WI38 (cell line): ENCODE measurements around the gene EGR2.
A peak's percentile ranks its signal among the peaks of the same experiment; 100 is the strongest.

Source experiments
- H3K4me3 ChIP-seq: 2 replicates; pipeline ENCODE4 v1.5.1; 2011; ENCODE audit warnings: low read depth, mild to moderate bottlenecking, control low read depth, low read length
- TF ChIP-seq, protein P1 (sequence below): IDR thresholded peaks from 2 replicates; pipeline ENCODE4 v1.5.1; 2012; ENCODE audit warnings: low read depth, mild to moderate bottlenecking, control low read depth, low read length

EGR2 gene

DNA sequence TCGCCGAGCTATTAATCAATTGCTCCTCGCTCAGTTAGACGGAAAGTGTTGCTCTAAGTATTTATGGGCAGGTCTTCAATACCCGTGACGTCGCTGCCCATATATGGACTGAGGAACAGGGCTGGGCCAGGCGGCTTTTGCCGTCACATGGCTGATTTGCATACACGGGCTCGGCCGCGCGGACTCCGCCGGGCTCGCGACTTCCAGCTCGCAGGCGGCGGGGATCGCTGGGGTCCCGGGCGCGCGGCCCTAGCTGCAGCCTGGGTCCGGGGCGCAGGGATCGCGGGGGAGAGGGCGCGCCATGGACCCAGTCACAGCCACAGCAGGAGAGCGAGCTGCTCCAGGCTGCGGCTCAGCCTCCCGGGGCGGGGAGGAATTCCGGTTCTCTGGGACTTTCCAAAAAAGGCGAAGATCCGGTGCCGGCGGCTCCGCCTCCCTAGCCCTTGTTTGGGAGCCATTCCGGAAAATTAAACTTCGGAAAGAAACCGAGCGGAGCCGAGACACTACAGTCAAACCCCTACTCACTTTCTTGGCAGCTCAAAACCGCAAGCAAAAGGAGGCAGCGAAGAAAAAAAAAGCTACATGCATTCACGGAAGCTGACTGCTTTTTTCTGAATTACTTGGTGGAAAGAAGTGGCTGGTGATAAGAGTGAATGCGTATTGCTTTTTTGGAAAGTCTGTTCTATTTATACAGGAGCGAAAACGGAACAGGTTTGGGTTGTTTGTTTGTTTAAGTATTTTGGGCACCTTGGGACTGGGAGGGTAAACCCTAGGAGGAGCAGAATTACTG is at the start of gene EGR2:
EGR2 (minus strand) TSS at position 36 of the 790 bp plus-strand sequence. CDS start 337 bp downstream, outside the sequence.
- TF ChIP-seq, protein P1, sequence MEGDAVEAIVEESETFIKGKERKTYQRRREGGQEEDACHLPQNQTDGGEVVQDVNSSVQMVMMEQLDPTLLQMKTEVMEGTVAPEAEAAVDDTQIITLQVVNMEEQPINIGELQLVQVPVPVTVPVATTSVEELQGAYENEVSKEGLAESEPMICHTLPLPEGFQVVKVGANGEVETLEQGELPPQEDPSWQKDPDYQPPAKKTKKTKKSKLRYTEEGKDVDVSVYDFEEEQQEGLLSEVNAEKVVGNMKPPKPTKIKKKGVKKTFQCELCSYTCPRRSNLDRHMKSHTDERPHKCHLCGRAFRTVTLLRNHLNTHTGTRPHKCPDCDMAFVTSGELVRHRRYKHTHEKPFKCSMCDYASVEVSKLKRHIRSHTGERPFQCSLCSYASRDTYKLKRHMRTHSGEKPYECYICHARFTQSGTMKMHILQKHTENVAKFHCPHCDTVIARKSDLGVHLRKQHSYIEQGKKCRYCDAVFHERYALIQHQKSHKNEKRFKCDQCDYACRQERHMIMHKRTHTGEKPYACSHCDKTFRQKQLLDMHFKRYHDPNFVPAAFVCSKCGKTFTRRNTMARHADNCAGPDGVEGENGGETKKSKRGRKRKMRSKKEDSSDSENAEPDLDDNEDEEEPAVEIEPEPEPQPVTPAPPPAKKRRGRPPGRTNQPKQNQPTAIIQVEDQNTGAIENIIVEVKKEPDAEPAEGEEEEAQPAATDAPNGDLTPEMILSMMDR, result no peak
- peak within 1 kb of the TSS; percentile 75 for H3K4me3 ChIP-seq

DNA sequence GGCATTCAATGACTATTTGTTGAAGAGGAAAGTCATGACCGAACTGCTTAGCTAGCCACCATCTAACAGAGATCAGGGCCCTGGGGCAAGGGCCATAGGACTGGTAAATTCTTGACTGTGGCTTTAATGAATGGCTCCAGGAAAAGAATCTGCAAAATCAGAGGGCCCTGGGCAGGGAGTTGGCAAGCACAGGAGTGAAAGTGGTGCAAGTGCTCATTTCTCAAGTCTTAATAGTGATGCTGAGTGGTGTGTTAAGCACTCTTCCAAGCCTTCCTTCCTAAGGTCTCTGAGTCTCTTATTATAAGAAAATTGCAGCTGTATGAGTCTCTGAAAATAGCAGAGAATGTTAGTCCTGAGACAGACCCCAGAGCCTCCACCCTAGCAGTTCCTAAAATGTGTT is 46.3 kb upstream of the EGR2 start:
- H3K4me3 ChIP-seq, result no peak overlapping the region

DNA sequence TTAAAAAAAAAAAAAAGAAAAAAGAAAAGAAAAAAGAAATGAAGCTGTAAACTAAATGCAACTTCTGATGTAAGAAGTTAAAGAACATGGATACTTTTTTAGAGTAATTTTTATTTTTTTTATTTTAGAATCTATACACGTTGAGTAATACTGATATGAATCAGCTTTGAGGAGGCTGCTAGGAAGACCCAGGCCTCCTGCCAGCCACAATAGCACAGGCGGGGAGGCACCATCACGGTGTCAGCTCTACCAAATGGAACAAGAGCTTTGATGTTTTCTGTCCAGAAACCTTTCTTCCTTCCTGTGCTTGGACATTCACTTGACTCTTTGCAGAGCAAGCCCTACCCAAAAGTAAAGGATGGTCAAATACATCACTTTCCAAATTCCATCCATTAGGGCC is 45.3 kb upstream of the EGR2 start:
- TF ChIP-seq, protein P1, result no peak
- no peak overlapping the region for H3K4me3 ChIP-seq

More for the DNA sequence above, 46.3 kb upstream of the EGR2 start:
- TF ChIP-seq, protein P1, result no peak

DNA sequence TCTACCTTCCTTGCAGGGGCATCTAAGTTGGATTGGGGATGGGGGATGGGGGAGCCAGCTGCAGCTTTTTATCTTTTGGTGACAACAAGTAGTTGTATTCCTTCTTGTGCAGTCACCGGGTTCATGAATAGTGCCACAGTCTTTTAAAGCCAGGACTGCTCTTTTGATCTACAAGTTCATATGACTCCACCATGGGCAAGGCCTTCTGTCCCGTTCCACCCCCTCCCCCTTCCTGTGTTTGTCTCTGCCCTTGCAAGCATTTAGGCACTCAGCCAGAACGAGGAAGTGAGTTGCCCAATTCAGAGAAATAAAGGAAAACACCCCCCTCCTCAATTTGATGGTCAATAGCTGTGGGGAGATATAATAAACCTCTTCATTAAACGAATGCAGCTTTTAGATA is 44.8 kb upstream of the EGR2 start:
- TF ChIP-seq, protein P1, result no peak
- H3K4me3 ChIP-seq, result no peak overlapping the region

DNA sequence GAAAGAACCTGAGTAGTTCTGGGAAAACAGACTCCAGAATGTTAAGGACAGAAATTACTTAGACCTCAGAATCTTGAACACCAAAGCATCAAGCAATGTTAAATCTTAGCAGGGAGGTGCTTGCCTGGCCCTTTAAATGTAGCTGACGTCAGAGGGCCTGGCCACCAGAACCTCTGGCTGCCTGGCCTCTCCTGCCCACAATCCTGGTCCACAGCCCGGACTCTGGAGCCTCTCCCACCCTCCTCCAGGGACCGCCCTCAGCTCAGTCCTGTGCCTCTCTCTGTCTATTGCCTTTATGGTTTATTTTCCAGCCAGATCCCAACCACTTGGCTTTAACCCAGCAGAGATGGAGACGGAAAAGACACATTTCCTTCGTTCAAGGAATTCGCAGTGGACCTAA is 42.2 kb upstream of the EGR2 start:
- TF ChIP-seq, protein P1, result no peak

DNA sequence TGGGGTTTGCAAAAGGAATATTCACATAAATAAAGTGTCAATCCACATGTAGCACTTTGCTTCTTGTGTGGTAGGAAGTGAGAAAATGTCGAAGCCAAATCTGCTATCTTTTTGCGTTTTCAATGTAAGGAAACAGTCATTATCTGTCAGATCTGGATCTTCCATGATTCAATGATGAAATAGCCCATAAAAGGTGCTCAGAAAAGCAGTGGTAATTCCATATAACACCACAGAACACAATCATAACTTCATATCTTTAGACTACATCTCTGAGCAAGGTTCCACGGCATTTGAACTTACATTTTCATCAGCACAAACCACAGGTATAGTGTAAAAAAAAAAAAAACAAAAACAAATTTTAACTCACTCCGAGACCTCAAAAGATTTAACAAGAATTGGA is 39.9 kb upstream of the EGR2 start:
- no peak overlapping the region for H3K4me3 ChIP-seq
- TF ChIP-seq, protein P1, result no peak

More for the DNA sequence above, 42.2 kb upstream of the EGR2 start:
- H3K4me3 ChIP-seq, result no peak overlapping the region

DNA sequence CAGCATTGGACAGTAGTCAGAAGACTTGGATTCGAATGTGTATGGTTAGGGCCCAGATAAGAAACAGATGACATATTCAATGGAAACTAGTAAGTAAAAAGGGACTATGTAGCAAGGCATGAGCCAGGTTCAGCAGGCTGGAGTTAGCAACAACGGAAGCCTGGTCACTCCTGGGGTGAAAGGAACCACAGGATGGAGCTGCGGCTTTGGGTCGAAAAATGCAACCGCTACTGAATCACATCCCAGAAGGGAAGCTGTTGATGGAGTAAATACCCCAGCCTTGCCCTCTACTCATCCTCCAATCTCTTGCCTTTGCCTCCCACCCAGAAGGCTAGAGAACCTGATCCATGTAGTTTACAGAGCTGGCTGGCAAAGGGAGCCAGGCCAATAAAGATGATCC is 37.5 kb upstream of the EGR2 start:
- H3K4me3 ChIP-seq, result no peak overlapping the region
- TF ChIP-seq, protein P1, result no peak
